ENCODE measurements around the gene GYS1.
A peak's percentile ranks its signal among the peaks of the same experiment; 100 is the strongest.

Gene GYS1

GRCh38 chr19:49010453-49010852 lies 17.3 kb upstream of the GYS1 start:
- TF ChIP-seq, protein P1, sequence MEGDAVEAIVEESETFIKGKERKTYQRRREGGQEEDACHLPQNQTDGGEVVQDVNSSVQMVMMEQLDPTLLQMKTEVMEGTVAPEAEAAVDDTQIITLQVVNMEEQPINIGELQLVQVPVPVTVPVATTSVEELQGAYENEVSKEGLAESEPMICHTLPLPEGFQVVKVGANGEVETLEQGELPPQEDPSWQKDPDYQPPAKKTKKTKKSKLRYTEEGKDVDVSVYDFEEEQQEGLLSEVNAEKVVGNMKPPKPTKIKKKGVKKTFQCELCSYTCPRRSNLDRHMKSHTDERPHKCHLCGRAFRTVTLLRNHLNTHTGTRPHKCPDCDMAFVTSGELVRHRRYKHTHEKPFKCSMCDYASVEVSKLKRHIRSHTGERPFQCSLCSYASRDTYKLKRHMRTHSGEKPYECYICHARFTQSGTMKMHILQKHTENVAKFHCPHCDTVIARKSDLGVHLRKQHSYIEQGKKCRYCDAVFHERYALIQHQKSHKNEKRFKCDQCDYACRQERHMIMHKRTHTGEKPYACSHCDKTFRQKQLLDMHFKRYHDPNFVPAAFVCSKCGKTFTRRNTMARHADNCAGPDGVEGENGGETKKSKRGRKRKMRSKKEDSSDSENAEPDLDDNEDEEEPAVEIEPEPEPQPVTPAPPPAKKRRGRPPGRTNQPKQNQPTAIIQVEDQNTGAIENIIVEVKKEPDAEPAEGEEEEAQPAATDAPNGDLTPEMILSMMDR (IDR thresholded peaks at IDR 0.05; ENCODE audit: low read depth, low read length) = no peak
- H3K4me3 ChIP-seq (replicated peaks in 1 of 2; ENCODE audit: low read depth in 2 of 2, low read length in 2 of 2) = no peak overlapping the region
- DNase-seq (ENCODE audit: low read depth in 2 of 2) = no peak

DNA sequence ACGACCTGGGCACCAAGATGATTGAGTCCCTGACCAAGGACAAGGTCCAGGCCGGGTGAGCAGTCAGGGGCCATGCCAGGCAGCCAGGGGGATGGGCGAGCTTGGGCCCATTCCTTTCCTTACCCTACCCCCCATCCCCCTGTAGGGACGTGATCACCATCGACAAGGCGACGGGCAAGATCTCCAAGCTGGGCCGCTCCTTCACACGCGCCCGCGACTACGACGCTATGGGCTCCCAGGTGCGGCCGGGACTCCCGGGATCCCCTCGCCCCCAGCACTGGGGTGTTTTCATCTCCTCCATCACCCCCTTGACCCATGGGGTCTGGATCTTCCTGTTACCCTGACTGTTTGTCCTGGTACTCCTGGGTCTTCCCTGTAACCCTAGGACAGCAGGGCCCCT lies 16.7 kb upstream of the GYS1 start:
- TF ChIP-seq, protein P1 (IDR thresholded peaks at IDR 0.05; ENCODE audit: low read depth, low read length) = no peak
- DNase-seq (ENCODE audit: low read depth in 2 of 2) = no peak
- no peak overlapping the region for H3K4me3 ChIP-seq (replicated peaks in 1 of 2; ENCODE audit: low read depth in 2 of 2, low read length in 2 of 2)

- TF ChIP-seq, protein P1 (IDR thresholded peaks at IDR 0.05; ENCODE audit: low read depth, low read length) = no peak
- no peak for DNase-seq (ENCODE audit: low read depth in 2 of 2)
- no peak overlapping the region for H3K4me3 ChIP-seq (replicated peaks in 1 of 2; ENCODE audit: low read depth in 2 of 2, low read length in 2 of 2)
Measured at GRCh38 chr19:49006905-49007304, 13.8 kb upstream of the GYS1 start.

GRCh38 chr19:49004964-49005614 lies 12.0 kb upstream of the GYS1 start:
- TF ChIP-seq, protein P1 (IDR thresholded peaks at IDR 0.05; ENCODE audit: low read depth, low read length) = no peak
- H3K4me3 ChIP-seq (replicated peaks in 1 of 2; ENCODE audit: low read depth in 2 of 2, low read length in 2 of 2) = no peak overlapping the region
- no peak for DNase-seq (ENCODE audit: low read depth in 2 of 2)

GRCh38 chr19:49004133-49004532 lies 11.0 kb upstream of the GYS1 start:
- TF ChIP-seq, protein P1 (IDR thresholded peaks at IDR 0.05; ENCODE audit: low read depth, low read length) = no peak
- no peak for DNase-seq (ENCODE audit: low read depth in 2 of 2)
- no peak overlapping the region for H3K4me3 ChIP-seq (replicated peaks in 1 of 2; ENCODE audit: low read depth in 2 of 2, low read length in 2 of 2)

DNA sequence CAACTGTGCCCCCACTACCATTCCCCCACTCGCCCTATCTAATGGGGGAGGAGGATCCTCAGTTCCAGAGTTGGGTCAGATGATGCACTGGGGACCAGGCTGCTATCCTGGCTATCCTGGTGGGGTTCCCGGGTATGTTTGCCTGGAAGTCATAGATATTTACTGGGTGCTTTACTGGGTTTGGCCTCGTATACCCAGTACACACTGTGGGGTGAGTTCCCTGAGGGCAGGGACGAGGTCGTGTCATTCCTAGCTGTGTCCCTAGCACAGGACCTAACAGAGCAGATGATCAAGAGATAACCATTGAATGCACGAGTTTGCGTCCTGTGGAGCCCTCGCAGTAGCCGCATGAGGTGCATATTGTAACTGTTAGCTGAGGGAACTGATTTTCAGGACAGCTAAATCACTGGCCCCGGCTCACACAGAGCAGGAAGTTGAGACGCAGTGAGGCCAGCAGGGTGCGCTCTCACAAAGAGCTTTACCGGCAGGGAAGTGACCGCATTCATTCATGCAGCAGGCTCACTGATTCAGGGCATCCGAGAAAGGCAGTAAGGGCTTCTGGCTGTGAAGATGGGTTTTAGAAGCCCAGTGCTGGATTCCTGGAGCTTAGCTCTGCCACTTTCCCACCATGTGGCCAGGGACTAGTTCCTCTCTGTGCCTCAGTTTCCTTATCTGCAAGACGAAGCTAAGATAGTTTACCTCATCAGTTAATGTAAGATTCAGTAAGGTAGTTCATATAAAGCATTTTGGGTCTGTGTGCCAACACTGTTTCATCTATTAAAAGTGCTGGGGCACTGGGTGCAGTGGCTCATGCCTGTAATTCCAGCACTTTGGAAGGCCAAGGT lies 6.6 kb upstream of the GYS1 start:
- TF ChIP-seq, protein P1 (IDR thresholded peaks at IDR 0.05; ENCODE audit: low read depth, low read length) = peak; percentile 87
- DNase-seq (ENCODE audit: low read depth in 2 of 2) = peak; percentile 81
- no peak overlapping the region for H3K4me3 ChIP-seq (replicated peaks in 1 of 2; ENCODE audit: low read depth in 2 of 2, low read length in 2 of 2)

Data from cardiac fibroblast (primary cell).